HepG2 (cell line): ENCODE results near the gene TNRC18. TPM values are rescaled to one million over a fixed set of nuclear protein-coding genes. Genes with fewer than 3 reads are reported as not detected.

ENCODE experiments used
- ATAC-seq: fragments of 200-7000 bp; cut with Tn5 transposase; 3 replicates; pipeline ENCODE4 v1.9.1; 2020; ENCODE audit warnings: mild to moderate bottlenecking, moderate library complexity
- BruUV-seq: library from RNA; stranded (reverse); fragments of 400-500 nt; replicated peaks from 2 replicates; lab custom pipeline; 2021; lab: Mats Ljungman, UMichigan
- CTCF ChIA-PET: fragments of 300-600 bp; formaldehyde crosslinking; extraction: SDS; loops from one replicate; lab custom pipeline; 2021; ENCODE audit warnings: low total read pairs, inconsistent platforms, low intra/inter-chr PET ratio; lab: Yijun Ruan, JAX
- POLR2A ChIA-PET: fragments of 350-600 bp; sonication (Branson Sonifier 250); formaldehyde crosslinking; loops from one replicate; lab custom pipeline; 2020; ENCODE audit warnings: antibody characterized with exemption, inconsistent platforms; lab: Yijun Ruan, JAX
- DNase-seq: peaks from one replicate; pipeline ENCODE4 v3.0.0-alpha.2; 2015; ENCODE audit warnings: low spot score
- FAIRE-seq: peaks from 3 replicates; lab custom pipeline; 2011; peaks lifted over from hg19 to GRCh38; lab: Jason Lieb, UNC
- H2AFZ ChIP-seq: one replicate; pipeline ENCODE4 v1.6.1; 2011; ENCODE audit warnings: low read length, inconsistent platforms
- H3K27ac ChIP-seq: fragments of 300-600 bp; 3 replicates; pipeline ENCODE4 v1.8.0; 2011; ENCODE audit warnings: mixed run types, mild to moderate bottlenecking, mixed read lengths, low read length, inconsistent platforms; ENCODE audit not compliant: insufficient read depth; ENCODE audit errors: extremely low read length
- H3K27me3 ChIP-seq, 2 experiments: fragments of 200-600 bp in 1 of 2; 2 replicates in 1 of 2; 3 replicates in 1 of 2; pipeline versions ENCODE4 v1.6.0 to v1.8.0; 2011; ENCODE audit warnings: low read length in 2 of 2, mild to moderate bottlenecking in 2 of 2, moderate library complexity in 2 of 2, inconsistent platforms in 1 of 2; ENCODE audit not compliant: insufficient read depth in 2 of 2, control insufficient read depth in 1 of 2
- H3K36me3 ChIP-seq, 2 experiments: fragments of 200-600 bp in 1 of 2; replicated peaks in 1 of 2; 2 replicates in 1 of 2; 3 replicates in 1 of 2; pipeline versions ENCODE4 v1.5.1 to v1.8.0; 2011; ENCODE audit warnings: low read length in 2 of 2, inconsistent platforms in 1 of 2; ENCODE audit not compliant: insufficient read depth in 2 of 2, control insufficient read depth in 1 of 2
- H3K4me1 ChIP-seq: 2 replicates; pipeline ENCODE4 v1.5.1; 2012; ENCODE audit warnings: low read length, inconsistent platforms; ENCODE audit not compliant: insufficient read depth
- H3K4me2 ChIP-seq: 2 replicates; pipeline ENCODE4 v1.6.0; 2011; ENCODE audit warnings: low read depth, low read length, inconsistent platforms
- H3K4me3 ChIP-seq, 3 experiments: fragments of 200-600 bp in 1 of 3; sonication (generic), shearing (Covaris generic) in 1 of 3; replicated peaks in 1 of 3; 2 replicates each; pipeline ENCODE4 v1.5.1; 2011 to 2016; ENCODE audit warnings: low read length in 3 of 3, inconsistent platforms in 2 of 3, low read depth in 2 of 3, mild to moderate bottlenecking in 2 of 3, control low read depth in 1 of 3, mixed read lengths in 1 of 3; ENCODE audit not compliant: insufficient read depth in 1 of 3
- H3K79me2 ChIP-seq: one replicate; pipeline ENCODE4 v1.6.1; 2011; ENCODE audit warnings: low read length, inconsistent platforms; ENCODE audit not compliant: insufficient read depth
- H3K9ac ChIP-seq: 2 replicates; pipeline ENCODE4 v1.6.0; 2011; ENCODE audit warnings: mild to moderate bottlenecking, low read depth, low read length, inconsistent platforms; ENCODE audit not compliant: insufficient read depth
- H3K9me3 ChIP-seq: 2 replicates; pipeline ENCODE4 v1.5.1; 2012; ENCODE audit warnings: mild to moderate bottlenecking, low read length
- H4K20me1 ChIP-seq: 2 replicates; pipeline ENCODE4 v1.6.0; 2011; ENCODE audit warnings: inconsistent platforms, mild to moderate bottlenecking, low read length, moderate library complexity; ENCODE audit not compliant: insufficient read depth
- CREB1 ChIP-seq, 2 experiments: fragments of 450-650 bp in 1 of 2; IDR thresholded peaks; 2 replicates each; pipeline ENCODE4 v1.6.1; 2016 to 2017; ENCODE audit warnings: control low read depth in 1 of 2, mild to moderate bottlenecking in 1 of 2, missing compliant biosample characterization in 1 of 2, missing genetic modification characterization in 1 of 2
- CSRNP2 ChIP-seq: sonication (generic); formaldehyde crosslinking; conservative IDR thresholded peaks from 2 replicates; pipeline ENCODE4 v1.8.0; 2022; ENCODE audit warnings: low read depth, missing genetic modification reagents
- HDAC2 ChIP-seq: sonication (generic); formaldehyde crosslinking; IDR thresholded peaks from 2 replicates; pipeline ENCODE4 v1.4.0; 2020; ENCODE audit warnings: missing genetic modification reagents
- MLLT10 ChIP-seq: sonication (generic); formaldehyde crosslinking; IDR thresholded peaks from 2 replicates; pipeline ENCODE4 v1.4.0; 2020; ENCODE audit warnings: missing genetic modification reagents
- MYC ChIP-seq: sonication (generic); formaldehyde crosslinking; IDR thresholded peaks from 2 replicates; pipeline ENCODE4 v1.9.0; 2021; ENCODE audit warnings: missing genetic modification reagents, borderline replicate concordance
- POLR2A ChIP-seq, 2 experiments: IDR thresholded peaks; 2 replicates each; pipeline ENCODE4 v1.6.1; 2011; ENCODE audit warnings: low read depth in 2 of 2, low read length in 2 of 2, mild to moderate bottlenecking in 1 of 2, moderate library complexity in 1 of 2; ENCODE audit not compliant: insufficient read depth in 1 of 2
- USF2 ChIP-seq, 2 experiments: sonication (generic) in 1 of 2; formaldehyde crosslinking in 1 of 2; IDR thresholded peaks; 2 replicates each; pipeline versions ENCODE4 v1.5.1 to v1.6.1; 2011 to 2020; ENCODE audit warnings: borderline replicate concordance in 1 of 2, low read depth in 1 of 2, low read length in 1 of 2, mild to moderate bottlenecking in 1 of 2, missing genetic modification reagents in 1 of 2, moderate library complexity in 1 of 2
- ZBTB1 ChIP-seq: sonication (generic); formaldehyde crosslinking; IDR thresholded peaks from 2 replicates; pipeline ENCODE4 v1.4.0; 2020; ENCODE audit warnings: missing genetic modification reagents, borderline replicate concordance
- ZBTB38 ChIP-seq: sonication (generic); formaldehyde crosslinking; IDR thresholded peaks from 2 replicates; pipeline ENCODE4 v1.5.1; 2020; ENCODE audit warnings: mild to moderate bottlenecking, missing genetic modification reagents
- ZFP36 ChIP-seq: fragments of 150-350 bp; IDR thresholded peaks from 2 replicates; pipeline ENCODE4 v1.6.1; 2018; ENCODE audit warnings: borderline replicate concordance, low read length, low read depth; ENCODE audit not compliant: partially characterized antibody
- ZFP90 ChIP-seq: sonication (generic); formaldehyde crosslinking; IDR thresholded peaks from 2 replicates; pipeline ENCODE4 v1.8.0; 2022; ENCODE audit warnings: missing genetic modification reagents, mild to moderate bottlenecking, inconsistent platforms, borderline replicate concordance
- ZNF326 ChIP-seq: sonication (generic); formaldehyde crosslinking; IDR thresholded peaks from 2 replicates; pipeline ENCODE4 v1.4.0; 2020; ENCODE audit warnings: missing genetic modification reagents, borderline replicate concordance
- ZNF44 ChIP-seq: sonication (generic); formaldehyde crosslinking; IDR thresholded peaks from 2 replicates; pipeline ENCODE4 v1.5.1; 2020; ENCODE audit warnings: mild to moderate bottlenecking, missing genetic modification reagents
- ZNF460 ChIP-seq: sonication (generic); formaldehyde crosslinking; IDR thresholded peaks from 2 replicates; pipeline ENCODE4 v1.5.1; 2020; ENCODE audit warnings: missing genetic modification reagents, mild to moderate bottlenecking, borderline replicate concordance
- ZNF629 ChIP-seq: sonication (generic); formaldehyde crosslinking; conservative IDR thresholded peaks from 2 replicates; pipeline ENCODE4 v1.5.0; 2020; ENCODE audit warnings: missing genetic modification reagents
- ZSCAN22 ChIP-seq: sonication (generic); formaldehyde crosslinking; IDR thresholded peaks from 2 replicates; pipeline ENCODE4 v1.4.0; 2020; ENCODE audit warnings: mild to moderate bottlenecking, missing genetic modification reagents
- WGBS: methylation state at CpG from one replicate; pipeline ENCODE4 v1.1.6; 2017; ENCODE audit warnings: low lambda C conversion rate; 5-methylcytosine and 5-hydroxymethylcytosine counted together
- in situ Hi-C: cut with HindIII; loops from 2 replicates; pipeline ENCODE4 v1.10.0; 2017; ENCODE audit warnings: low pct_unique_long_range_greater_than_20kb; ENCODE audit not compliant: extremely low pct_ligation_motif_present
- intact Hi-C: fragments of 100-400 bp; cut with micrococcal nuclease; formaldehyde crosslinking; loops from one replicate; pipeline ENCODE4 v1.10.0; 2022; ENCODE audit not compliant: unreplicated experiment
- polyA plus RNA-seq, 8 experiments: library from polyadenylated mRNA; depleted of rRNA in 3 of 8; stranded (reverse) in 7 of 8; unstranded in 1 of 8; fragments of >200 nt; fragmentation: Illumina TruSeq in 4 of 8; extraction: Trizol in 4 of 8; gene quantifications; 2 replicates each; pipeline versions ENCODE4 v1.2.1 to v1.2.3, GENCODE V29; 2011 to 2016; ENCODE audit warnings: low read depth in 4 of 8, missing spikeins in 1 of 8, mixed read lengths in 1 of 8; ENCODE audit not compliant: insufficient read depth in 1 of 8
- total RNA-seq, 5 experiments: library from RNA; depleted of rRNA; stranded (reverse); fragments of >200 nt; fragmentation: Illumina TruSeq; extraction: Trizol; gene quantifications; 2 replicates each; pipeline ENCODE4 v1.2.3, GENCODE V29; 2016; ENCODE audit warnings: low read depth in 1 of 5
- TF ChIP-seq, protein P1 (sequence below): sonication (generic); formaldehyde crosslinking; IDR thresholded peaks from 2 replicates; pipeline ENCODE4 v1.4.0; 2020; ENCODE audit warnings: missing genetic modification reagents, mild to moderate bottlenecking, borderline replicate concordance

Gene TNRC18
- total and polyA plus RNA-seq, 2 of the 13 experiments (the other 11 are each of a cell fraction or from before 2014, with no cell fraction given) = 11.7 to 17.4 TPM

- TF ChIP-seq ZNF44 (CRISPR knock-in tag) = no peak
- no peak for TF ChIP-seq ZNF460 (CRISPR knock-in tag)
- no peak for TF ChIP-seq ZBTB1 (CRISPR knock-in tag)
- TF ChIP-seq ZNF629 (CRISPR knock-in tag) = no peak
- TF ChIP-seq MLLT10 (CRISPR knock-in tag) = no peak
- TF ChIP-seq ZBTB38 (CRISPR knock-in tag) = peak; percentile 67
- TF ChIP-seq CREB1 (IDR thresholded peaks at IDR 0.05) = no peak
- TF ChIP-seq CREB1 (CRISPR knock-in tag; IDR thresholded peaks at IDR 0.05) = no peak; the same call in 1 of the 2 replicates
- no peak; the same call in 1 of the 2 replicates for TF ChIP-seq MYC (CRISPR knock-in tag)
- TF ChIP-seq CSRNP2 (CRISPR knock-in tag) = no peak
Measured at GRCh38 chr7:5439572-5440496, 16.2 kb upstream of the TNRC18 start (continued).

DNA sequence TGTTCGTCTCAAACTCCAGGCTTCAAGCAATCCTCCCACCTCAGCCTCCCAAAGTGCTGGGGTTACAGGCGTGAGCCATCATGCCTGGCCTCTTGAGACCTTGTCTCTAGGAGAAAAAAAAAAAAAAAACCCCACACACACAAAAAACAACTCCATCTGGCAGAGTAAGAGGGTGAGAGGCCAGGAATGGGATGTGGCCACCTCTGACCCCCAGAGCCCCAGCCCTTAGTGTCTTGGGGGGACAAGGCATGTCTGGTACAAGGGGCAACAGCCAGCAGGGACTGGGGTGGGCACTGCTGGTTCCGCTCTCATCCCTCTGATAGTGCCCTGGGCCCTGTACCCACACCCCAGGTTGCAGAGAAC, 15.6 kb upstream of the TNRC18 start:
- FAIRE-seq = no peak
- TF ChIP-seq HDAC2 (CRISPR knock-in tag) (no peak), ZFP36 (no peak), ZNF326 (CRISPR knock-in tag) (peak; percentile 38; the same call in 1 of the 2 replicates), ZFP90 (CRISPR knock-in tag) (no peak), USF2 (IDR thresholded peaks at IDR 0.05; ENCODE audit: low read depth, low read length) (no peak), USF2 (CRISPR knock-in tag; IDR thresholded peaks at IDR 0.05; ENCODE audit: borderline replicate concordance) (no peak), POLR2A (IDR thresholded peaks at IDR 0.05; ENCODE audit: insufficient read depth in 1 of 2, low read depth in 2 of 2, low read length in 2 of 2) (peak in 1 of 2 experiments; percentile 36; a peak in 1 of 4 replicates), ZSCAN22 (no peak)
- TF ChIP-seq, protein P1, sequence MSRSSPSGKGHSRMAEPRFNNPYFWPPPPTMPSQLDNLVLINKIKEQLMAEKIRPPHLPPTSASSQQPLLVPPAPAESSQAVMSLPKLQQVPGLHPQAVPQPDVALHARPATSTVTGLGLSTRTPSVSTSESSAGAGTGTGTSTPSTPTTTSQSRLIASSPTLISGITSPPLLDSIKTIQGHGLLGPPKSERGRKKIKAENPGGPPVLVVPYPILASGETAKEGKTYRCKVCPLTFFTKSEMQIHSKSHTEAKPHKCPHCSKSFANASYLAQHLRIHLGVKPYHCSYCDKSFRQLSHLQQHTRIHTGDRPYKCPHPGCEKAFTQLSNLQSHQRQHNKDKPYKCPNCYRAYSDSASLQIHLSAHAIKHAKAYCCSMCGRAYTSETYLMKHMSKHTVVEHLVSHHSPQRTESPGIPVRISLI (CRISPR knock-in tag) = peak; percentile 63; the same call in 1 of the 2 replicates

More for the DNA sequence above, 15.6 kb upstream of the TNRC18 start:
- peaks cover 2% of the 10 kb centered on the region for H3K79me2 ChIP-seq
- H3K9ac ChIP-seq = peak overlapping the region; percentile 15; the same call in 1 of the 2 replicates
- no TSS peak for BruUV-seq
- H3K4me1 ChIP-seq = peaks cover 54% of the 10 kb centered on the region
- H3K27me3 ChIP-seq = no peaks in the 10 kb centered on the region
- no peak for DNase-seq
- no peaks in the 10 kb centered on the region for H3K36me3 ChIP-seq
- POLR2A ChIA-PET = interaction anchor here (0.9 to 1.8 kb wide), 4 partner anchors 8 to 35 kb away, joined by 3 to 5 read pairs (median 4); no protein-coding TSS in a partner anchor
- H4K20me1 ChIP-seq = no peaks in the 10 kb centered on the region
- peak overlapping the region; percentile 79 for H3K4me2 ChIP-seq
- CTCF ChIA-PET = no interaction called here
- peak overlapping the region in 1 of 3 experiments; percentile 60; a peak in 1 of 6 replicates for H3K4me3 ChIP-seq
- ATAC-seq = no peak
- H2AFZ ChIP-seq = no peak overlapping the region
- H3K9me3 ChIP-seq = peaks cover 6% of the 10 kb centered on the region; the same call in 1 of the 2 replicates
- WGBS = 62% methylated on average over 2 of the region's 3 CpGs
- in situ Hi-C loops = no loop called here
- intact Hi-C loops = no loop called here
- peak overlapping the region; percentile 40 for H3K27ac ChIP-seq
